Panc1 (cell line): Measurements from ENCODE around the gene PIAS1. TPM values are rescaled to one million over a fixed set of nuclear protein-coding genes. Genes with fewer than 3 reads are reported as not detected.

Experiments used
- ATAC-seq: fragments of 200-7000 bp; cut with Tn5 transposase; 2 replicates; pipeline ENCODE4 v1.9.1; 2020; ENCODE audit warnings: mild to moderate bottlenecking, moderate library complexity
- BruUV-seq: library from RNA; stranded (reverse); fragments of 400-500 nt; replicated peaks from 2 replicates; lab custom pipeline; 2021; lab: Mats Ljungman, UMichigan
- CTCF ChIA-PET: fragments of 300-600 bp; sonication (Branson Sonifier 250); formaldehyde crosslinking; loops from one replicate; lab custom pipeline; 2022; ENCODE audit warnings: antibody characterized with exemption; lab: Charles Lee
- POLR2A ChIA-PET: fragments of 300-600 bp; sonication (Branson Sonifier 250); formaldehyde crosslinking; loops from one replicate; lab custom pipeline; 2022; ENCODE audit warnings: antibody characterized with exemption; lab: Charles Lee
- DNase-seq: peaks from one replicate; pipeline ENCODE4 v3.0.0-alpha.2; 2010; ENCODE audit warnings: low read depth, low spot score
- H3K27ac ChIP-seq: 2 replicates; pipeline ENCODE4 v1.5.1; 2011; ENCODE audit warnings: mild to moderate bottlenecking, low read length, inconsistent platforms
- H3K27me3 ChIP-seq: fragments of 200-500 bp; sonication (Bioruptor generic); 2 replicates; pipeline ENCODE4 v1.6.0; 2014; ENCODE audit warnings: low read length, inconsistent platforms; ENCODE audit not compliant: control insufficient read depth, insufficient read depth
- H3K36me3 ChIP-seq: fragments of 200-500 bp; sonication (Bioruptor generic); 2 replicates; pipeline ENCODE4 v1.5.1; 2014; ENCODE audit warnings: inconsistent platforms, mild to moderate bottlenecking, low read length, moderate library complexity; ENCODE audit not compliant: control insufficient read depth, insufficient read depth
- H3K4me1 ChIP-seq: 2 replicates; pipeline ENCODE4 v1.5.1; 2011; ENCODE audit warnings: inconsistent platforms, mild to moderate bottlenecking, low read length, moderate library complexity; ENCODE audit not compliant: control insufficient read depth, insufficient read depth
- H3K4me3 ChIP-seq, 2 experiments: 2 replicates each; pipeline ENCODE4 v1.5.1; 2011 to 2012; ENCODE audit warnings: low read depth in 2 of 2, low read length in 2 of 2, mild to moderate bottlenecking in 2 of 2, inconsistent platforms in 1 of 2, moderate library complexity in 1 of 2
- H3K9me3 ChIP-seq: fragments of 200-500 bp; sonication (Bioruptor generic); 2 replicates; pipeline ENCODE4 v1.5.1; 2014; ENCODE audit warnings: low read depth, mild to moderate bottlenecking, inconsistent platforms, low read length, moderate library complexity; ENCODE audit not compliant: control insufficient read depth, insufficient read depth
- CTCF ChIP-seq: fragments of 450-650 bp; IDR thresholded peaks from 2 replicates; pipeline ENCODE4 v1.5.1; 2017; ENCODE audit warnings: mild to moderate bottlenecking
- POLR2AphosphoS5 ChIP-seq: IDR thresholded peaks from 2 replicates; pipeline ENCODE4 v1.6.1; 2012; ENCODE audit warnings: mild to moderate bottlenecking, low read depth, low read length, moderate library complexity
- REST ChIP-seq, 2 experiments: IDR thresholded peaks; 2 replicates each; pipeline ENCODE4 v1.6.1; 2011 to 2012; ENCODE audit warnings: low read depth in 2 of 2, control low read depth in 1 of 2, low read length in 1 of 2, mild to moderate bottlenecking in 1 of 2, moderate library complexity in 1 of 2; ENCODE audit not compliant: insufficient read depth in 1 of 2
- SIN3A ChIP-seq: IDR thresholded peaks from 2 replicates; pipeline ENCODE4 v1.6.1; 2012; ENCODE audit warnings: low read depth, mild to moderate bottlenecking, low read length, moderate library complexity, borderline replicate concordance; ENCODE audit not compliant: insufficient read depth
- TCF7L2 ChIP-seq: IDR thresholded peaks from 2 replicates; pipeline ENCODE4 v1.6.1; 2011; ENCODE audit warnings: mild to moderate bottlenecking, low read depth, low read length, inconsistent platforms
- in situ Hi-C: cut with HindIII; loops from 2 replicates; pipeline ENCODE4 v1.10.0; 2016; ENCODE audit warnings: low sequenced_read_pairs, low pct_unique_long_range_greater_than_20kb
- intact Hi-C: fragments of 100-400 bp; cut with micrococcal nuclease; formaldehyde crosslinking; loops from one replicate; pipeline ENCODE4 v1.10.0; 2022; ENCODE audit not compliant: unreplicated experiment
- total RNA-seq: library from RNA; stranded (reverse); gene quantifications from one replicate; pipeline ENCODE4 v1.2.1, GENCODE V29; 2021; ENCODE audit not compliant: unreplicated experiment

Gene PIAS1
- total RNA-seq, 1 experiment from 2014 or later: 44.5 TPM

GRCh38 chr15:68209272-68209671, 155.2 kb downstream of the PIAS1 start:
- Histone ChIP-seq H3K27ac (no peak overlapping the region), H3K9me3 (no peaks in the 10 kb centered on the region), H3K4me3 (no peak overlapping the region), H3K27me3 (no peaks in the 10 kb centered on the region), H3K36me3 (no peaks in the 10 kb centered on the region), H3K4me1 (peaks cover 11% of the 10 kb centered on the region)
- in situ Hi-C loops: no loop called here
- no peak for DNase-seq
- TF ChIP-seq CTCF: no peak
- no peak for TF ChIP-seq POLR2AphosphoS5
- no peak for TF ChIP-seq SIN3A
- no peak for TF ChIP-seq TCF7L2
- no peak for TF ChIP-seq REST (IDR thresholded peaks at IDR 0.05; ENCODE audit: insufficient read depth in 1 of 2, low read depth in 2 of 2, low read length in 1 of 2)
- intact Hi-C loops: no loop called here
- POLR2A ChIA-PET: interaction anchor here (0.6 kb wide), 1 partner anchor 217 kb away, joined by 7 read pairs; no protein-coding TSS in a partner anchor
- no TSS peak for BruUV-seq
- CTCF ChIA-PET: no interaction called here
- no peak for ATAC-seq

DNA sequence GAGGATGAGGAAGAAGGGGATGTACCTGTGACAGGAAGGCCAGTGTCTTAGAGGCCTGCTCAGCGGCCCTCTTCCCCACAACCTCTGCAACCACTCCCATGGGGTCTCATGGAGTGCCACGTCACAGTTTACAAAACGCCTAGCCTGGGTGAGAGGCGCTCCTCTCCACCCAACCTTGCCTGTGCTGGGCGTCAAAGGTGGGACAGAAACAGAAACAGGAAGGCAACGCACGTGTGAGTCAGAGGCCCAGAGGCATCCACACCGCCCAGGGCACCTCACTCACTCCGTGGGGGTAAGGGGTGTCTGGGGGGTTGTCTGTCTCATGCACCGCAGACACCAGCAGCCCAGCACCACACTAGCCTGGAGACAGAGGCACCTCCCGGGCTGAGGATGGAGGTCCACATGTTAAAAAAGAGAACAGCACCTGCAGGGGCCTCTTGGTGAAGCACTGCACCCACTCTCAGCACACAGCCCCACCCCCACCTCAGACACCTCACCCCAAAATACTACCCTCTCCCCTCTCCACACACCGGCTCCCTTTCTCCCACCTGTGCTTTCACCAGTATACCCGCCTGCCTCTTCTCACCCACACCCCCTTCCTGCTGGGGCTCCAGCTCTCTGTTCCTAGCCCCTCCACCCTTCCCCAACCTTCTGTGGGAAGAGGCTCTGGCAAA, 155.8 kb downstream of the PIAS1 start:
- CTCF ChIA-PET: interaction anchor here (0.6 kb wide), 1 partner anchor 15 kb away, joined by 9 read pairs; no protein-coding TSS in a partner anchor
- H3K27me3 ChIP-seq: no peaks in the 10 kb centered on the region
- in situ Hi-C loops: no loop called here
- no peaks in the 10 kb centered on the region for H3K9me3 ChIP-seq
- no peak for TF ChIP-seq CTCF
- TF ChIP-seq REST (IDR thresholded peaks at IDR 0.05; ENCODE audit: insufficient read depth in 1 of 2, low read depth in 2 of 2, low read length in 1 of 2): no peak
- no peak for TF ChIP-seq SIN3A
- no peak for TF ChIP-seq TCF7L2
- TF ChIP-seq POLR2AphosphoS5: no peak
- H3K4me1 ChIP-seq: peaks cover 10% of the 10 kb centered on the region
- DNase-seq: no peak
- ATAC-seq: no peak
- H3K36me3 ChIP-seq: no peaks in the 10 kb centered on the region
- no peak overlapping the region for H3K27ac ChIP-seq
- no peak overlapping the region for H3K4me3 ChIP-seq
- intact Hi-C loops: no loop called here
- POLR2A ChIA-PET: interaction anchor here (0.6 kb wide), 1 partner anchor 217 kb away, joined by 7 read pairs; no protein-coding TSS in a partner anchor
- no TSS peak for BruUV-seq
